ENCODE results near the gene MPRIP.

Gene MPRIP

GRCh38 chr17:17109256-17109655 is 67.0 kb downstream of the MPRIP start:
- no peak for DNase-seq (ENCODE audit: low read depth in 2 of 2)

- no peak for DNase-seq (ENCODE audit: low read depth in 2 of 2)
These were observed 67.7 kb downstream of the MPRIP start for GRCh38 chr17:17109907-17110306.

- DNase-seq (ENCODE audit: low read depth in 2 of 2) = no peak
These were observed 68.3 kb downstream of the MPRIP start for GRCh38 chr17:17110520-17110919.

GRCh38 chr17:17111401-17112393 is 69.4 kb downstream of the MPRIP start:
- DNase-seq (ENCODE audit: low read depth in 2 of 2) = no peak

- no peak for DNase-seq (ENCODE audit: low read depth in 2 of 2)
These were observed 70.5 kb downstream of the MPRIP start for GRCh38 chr17:17112628-17113200.

GRCh38 chr17:17114592-17115225 is 72.5 kb downstream of the MPRIP start:
- no peak for DNase-seq (ENCODE audit: low read depth in 2 of 2)

GRCh38 chr17:17115620-17116019 is 73.4 kb downstream of the MPRIP start:
- no peak for DNase-seq (ENCODE audit: low read depth in 2 of 2)

GRCh38 chr17:17116406-17116805 is 74.1 kb downstream of the MPRIP start:
- DNase-seq (ENCODE audit: low read depth in 2 of 2) = no peak

- no peak for DNase-seq (ENCODE audit: low read depth in 2 of 2)
These were observed 75.7 kb downstream of the MPRIP start for GRCh38 chr17:17117923-17118322.

GRCh38 chr17:17118399-17118798 is 76.1 kb downstream of the MPRIP start:
- DNase-seq (ENCODE audit: low read depth in 2 of 2) = no peak

GRCh38 chr17:17119106-17119505 is 76.8 kb downstream of the MPRIP start:
- DNase-seq (ENCODE audit: low read depth in 2 of 2) = no peak

- DNase-seq (ENCODE audit: low read depth in 2 of 2) = no peak
These were observed 77.3 kb downstream of the MPRIP start for GRCh38 chr17:17119533-17119932.

GRCh38 chr17:17120294-17120693 is 78.0 kb downstream of the MPRIP start:
- DNase-seq (ENCODE audit: low read depth in 2 of 2) = no peak

GRCh38 chr17:17120701-17121100 is 78.4 kb downstream of the MPRIP start:
- DNase-seq (ENCODE audit: low read depth in 2 of 2) = no peak

GRCh38 chr17:17121162-17121561 is 78.9 kb downstream of the MPRIP start:
- no peak for DNase-seq (ENCODE audit: low read depth in 2 of 2)

- DNase-seq (ENCODE audit: low read depth in 2 of 2) = no peak
These were observed 80.7 kb downstream of the MPRIP start for GRCh38 chr17:17122781-17123483.

GRCh38 chr17:17124341-17124740 is 82.1 kb downstream of the MPRIP start:
- no peak for DNase-seq (ENCODE audit: low read depth in 2 of 2)

- no peak for DNase-seq (ENCODE audit: low read depth in 2 of 2)
These were observed 83.2 kb downstream of the MPRIP start for GRCh38 chr17:17125136-17126084.

GRCh38 chr17:17126131-17127110 is 84.2 kb downstream of the MPRIP start:
- no peak for DNase-seq (ENCODE audit: low read depth in 2 of 2)

- no peak for DNase-seq (ENCODE audit: low read depth in 2 of 2)
These were observed 84.9 kb downstream of the MPRIP start for GRCh38 chr17:17127156-17127555.
